H9 (cell line): ENCODE results near the gene EDN1. TPM values are rescaled to one million over a fixed set of nuclear protein-coding genes. Genes with fewer than 3 reads are reported as not detected.

ENCODE experiments used
- DNase-seq: peaks from one replicate; pipeline ENCODE4 v3.0.0-alpha.2; 2017
- H2AFZ ChIP-seq: one replicate; pipeline ENCODE4 v1.6.1; 2013; ENCODE audit warnings: mild to moderate bottlenecking, low read length, control low read depth, moderate library complexity
- H2AK5ac ChIP-seq: 2 replicates; pipeline ENCODE4 v1.6.1; 2013; ENCODE audit warnings: low read length, control low read depth, mixed read lengths; ENCODE audit not compliant: insufficient read length
- H2BK120ac ChIP-seq: one replicate; pipeline ENCODE4 v1.6.1; 2013; ENCODE audit warnings: low read depth, mild to moderate bottlenecking, low read length, control low read depth, inconsistent platforms; ENCODE audit not compliant: poor library complexity, severe bottlenecking
- H2BK12ac ChIP-seq: 2 replicates; pipeline ENCODE4 v1.6.1; 2013; ENCODE audit warnings: low read length, control low read depth, mixed read lengths, low read depth; ENCODE audit not compliant: insufficient read length
- H2BK15ac ChIP-seq: 2 replicates; pipeline ENCODE4 v1.6.1; 2013; ENCODE audit warnings: low read depth, low read length, control low read depth
- H2BK20ac ChIP-seq: one replicate; pipeline ENCODE4 v1.6.1; 2013; ENCODE audit warnings: low read depth, mild to moderate bottlenecking, low read length, control low read depth, inconsistent platforms; ENCODE audit not compliant: poor library complexity, severe bottlenecking
- H2BK5ac ChIP-seq: 2 replicates; pipeline ENCODE4 v1.6.1; 2013; ENCODE audit warnings: low read length, control low read depth, mixed read lengths; ENCODE audit not compliant: insufficient read length
- H3K14ac ChIP-seq: 2 replicates; pipeline ENCODE4 v1.6.1; 2013; ENCODE audit warnings: low read length, control low read depth; ENCODE audit not compliant: insufficient read depth
- H3K18ac ChIP-seq: 2 replicates; pipeline ENCODE4 v1.6.1; 2013; ENCODE audit warnings: low read depth, mild to moderate bottlenecking, mixed read lengths, low read length, control low read depth; ENCODE audit not compliant: insufficient read length
- H3K23ac ChIP-seq: 2 replicates; pipeline ENCODE4 v1.6.1; 2013; ENCODE audit warnings: low read length, control low read depth, mixed read lengths, low read depth; ENCODE audit not compliant: insufficient read length
- H3K23me2 ChIP-seq: 2 replicates; pipeline ENCODE4 v1.6.1; 2013; ENCODE audit warnings: low read depth, mild to moderate bottlenecking, mixed read lengths, low read length, control low read depth; ENCODE audit not compliant: insufficient read length, poor library complexity, severe bottlenecking
- H3K27ac ChIP-seq: 2 replicates; pipeline ENCODE4 v1.5.1; 2013; ENCODE audit warnings: low read length, control low read depth, mixed read lengths, low read depth; ENCODE audit not compliant: insufficient read length
- H3K27me3 ChIP-seq: 2 replicates; pipeline ENCODE4 v1.6.1; 2013; ENCODE audit warnings: low read length, control low read depth, inconsistent platforms; ENCODE audit not compliant: insufficient read depth
- H3K4ac ChIP-seq: 2 replicates; pipeline ENCODE4 v1.6.1; 2013; ENCODE audit warnings: low read depth, mild to moderate bottlenecking, control low read depth, inconsistent platforms, low read length, moderate library complexity
- H3K4me1 ChIP-seq: 2 replicates; pipeline ENCODE4 v1.6.1; 2013; ENCODE audit warnings: low read length, control low read depth, inconsistent platforms; ENCODE audit not compliant: insufficient read depth
- H3K4me2 ChIP-seq: 2 replicates; pipeline ENCODE4 v1.6.1; 2013; ENCODE audit warnings: low read length, control low read depth, mixed read lengths; ENCODE audit not compliant: insufficient read length, insufficient read depth
- H3K56ac ChIP-seq: 2 replicates; pipeline ENCODE4 v1.6.1; 2013; ENCODE audit warnings: low read depth, mild to moderate bottlenecking, mixed read lengths, low read length, control low read depth; ENCODE audit not compliant: insufficient read length
- H3K79me1 ChIP-seq: 2 replicates; pipeline ENCODE4 v1.6.1; 2013; ENCODE audit warnings: low read depth, mild to moderate bottlenecking, moderate library complexity, low read length, control low read depth, inconsistent platforms; ENCODE audit not compliant: insufficient read depth, poor library complexity, severe bottlenecking
- H3K79me2 ChIP-seq: 2 replicates; pipeline ENCODE4 v1.6.1; 2013; ENCODE audit warnings: low read length, control low read depth, inconsistent platforms; ENCODE audit not compliant: insufficient read depth
- H3K9ac ChIP-seq: 2 replicates; pipeline ENCODE4 v1.6.1; 2013; ENCODE audit warnings: low read length, control low read depth, mixed read lengths; ENCODE audit not compliant: insufficient read length; ENCODE audit errors: extremely low read depth
- H3K9me3 ChIP-seq: one replicate; pipeline ENCODE4 v1.6.1; 2013; ENCODE audit warnings: low read depth, low read length, inconsistent platforms; ENCODE audit not compliant: control insufficient read depth
- H3T11ph ChIP-seq: one replicate; pipeline ENCODE4 v1.6.1; 2013; ENCODE audit warnings: mild to moderate bottlenecking, low read length, control low read depth, inconsistent platforms
- H4K20me1 ChIP-seq: one replicate; pipeline ENCODE4 v1.6.1; 2013; ENCODE audit not compliant: control insufficient read depth, insufficient read length, insufficient read depth
- H4K5ac ChIP-seq: 2 replicates; pipeline ENCODE4 v1.6.1; 2013; ENCODE audit warnings: low read depth, mild to moderate bottlenecking, mixed read lengths, low read length, control low read depth; ENCODE audit not compliant: insufficient read length
- H4K8ac ChIP-seq: replicated peaks from 2 replicates; pipeline ENCODE4 v1.6.1; 2013; ENCODE audit warnings: low read length, control low read depth, mixed read lengths, low read depth; ENCODE audit not compliant: insufficient read length
- H4K91ac ChIP-seq: 2 replicates; pipeline ENCODE4 v1.6.1; 2013; ENCODE audit warnings: low read depth, mild to moderate bottlenecking, moderate library complexity, mixed read lengths, low read length, control low read depth; ENCODE audit not compliant: insufficient read length
- H3K27ac Mint-ChIP-seq, 3 experiments: 2 replicates in 2 of 3; 3 replicates in 1 of 3; pipeline ENCODE4 v1.8.0; 2020 to 2021; ENCODE audit warnings: mixed read lengths in 3 of 3, mild to moderate bottlenecking in 1 of 3, moderate library complexity in 1 of 3
- H3K27me3 Mint-ChIP-seq: 2 replicates; pipeline ENCODE4 v1.8.0; 2021; ENCODE audit warnings: low read depth, mild to moderate bottlenecking, moderate library complexity, mixed read lengths
- H3K36me3 Mint-ChIP-seq, 3 experiments: 2 replicates in 2 of 3; 3 replicates in 1 of 3; pipeline ENCODE4 v1.8.0; 2020 to 2021; ENCODE audit warnings: low read depth in 3 of 3, mixed read lengths in 3 of 3; ENCODE audit not compliant: insufficient read depth in 1 of 3
- H3K4me1 Mint-ChIP-seq, 2 experiments: 2 replicates each; pipeline ENCODE4 v1.8.0; 2020; ENCODE audit warnings: mixed read lengths in 2 of 2
- H3K4me3 Mint-ChIP-seq, 2 experiments: 2 replicates in 1 of 2; 3 replicates in 1 of 2; pipeline ENCODE4 v1.8.0; 2020 to 2021; ENCODE audit warnings: mild to moderate bottlenecking in 2 of 2, mixed read lengths in 2 of 2, moderate library complexity in 1 of 2
- H3K9me3 Mint-ChIP-seq, 2 experiments: 2 replicates in 1 of 2; 3 replicates in 1 of 2; pipeline ENCODE4 v1.8.0; 2020; ENCODE audit warnings: mild to moderate bottlenecking in 2 of 2, mixed read lengths in 2 of 2, moderate library complexity in 1 of 2
- CTCF ChIP-seq: fragments of 200-600 bp; sonication (generic); conservative IDR thresholded peaks from 3 replicates; pipeline ENCODE4 v1.8.0; 2021; ENCODE audit warnings: antibody characterized with exemption, mild to moderate bottlenecking
- WGBS: extraction: QIAGEN DNeasy Blood & Tissue Kit; methylation state at CpG from one replicate; pipeline ENCODE4 v1.1.7; 2013; ENCODE audit warnings: missing lambda C conversion rate, low lambda C conversion rate, mixed read lengths; ENCODE audit not compliant: insufficient read length; ENCODE audit errors: extremely low coverage; 5-methylcytosine and 5-hydroxymethylcytosine counted together
- total RNA-seq: library from RNA; stranded (reverse); gene quantifications from 2 replicates; pipeline ENCODE4 v1.2.1, GENCODE V29; 2021

Gene EDN1
- total RNA-seq, 1 experiment from 2014 or later = 2.1 TPM

GRCh38 chr6:12344961-12345693 lies 55.0 kb downstream of the EDN1 start:
- DNase-seq = no peak
- no peaks in the 10 kb centered on the region for H4K20me1 ChIP-seq
- Mint-ChIP-seq H3K4me3 (no peak overlapping the region), H3K27ac (no peak overlapping the region), H3K4me1 (peaks cover 27 to 47% of the 10 kb centered on the region in 2 experiments), H3K27me3 (no peaks in the 10 kb centered on the region; the same call in 1 of the 2 replicates), H3K36me3 (peaks cover 0 to 5% (median 4%) of the 10 kb centered on the region in 3 experiments; a peak in 4 of 7 replicates), H3K9me3 (peaks cover 2 to 4% of the 10 kb centered on the region in 2 experiments; a peak in 3 of 5 replicates)
- no peak overlapping the region for H3K14ac ChIP-seq
- no peak overlapping the region for H4K91ac ChIP-seq
- no peak overlapping the region for H3K4ac ChIP-seq
- no peak overlapping the region for H2BK12ac ChIP-seq
- H4K8ac ChIP-seq = no peak overlapping the region
- no peak overlapping the region for H3K4me2 ChIP-seq
- no peak overlapping the region for H3K23ac ChIP-seq
- H3T11ph ChIP-seq = no peak overlapping the region
- H3K79me2 ChIP-seq = no peaks in the 10 kb centered on the region
- no peaks in the 10 kb centered on the region for H3K23me2 ChIP-seq
- no peak overlapping the region for H2BK20ac ChIP-seq
- no peak for TF ChIP-seq CTCF
- no peak overlapping the region for H2BK5ac ChIP-seq
- no peak overlapping the region for H2BK15ac ChIP-seq
- no peak overlapping the region for H3K9ac ChIP-seq
- H3K9me3 ChIP-seq = peaks cover 4% of the 10 kb centered on the region
- no peak overlapping the region for H2AFZ ChIP-seq
- no peak overlapping the region for H4K5ac ChIP-seq
- no peaks in the 10 kb centered on the region for H3K27me3 ChIP-seq
- H2AK5ac ChIP-seq = no peak overlapping the region
- no peaks in the 10 kb centered on the region for H3K79me1 ChIP-seq
- H3K27ac ChIP-seq = no peak overlapping the region
- no peak overlapping the region for H3K56ac ChIP-seq
- no peaks in the 10 kb centered on the region; the same call in 1 of the 2 replicates for H3K4me1 ChIP-seq
- H2BK120ac ChIP-seq = no peak overlapping the region
- WGBS = no CpG with 5 or more reads among the region's 6 CpGs
- H3K18ac ChIP-seq = no peak overlapping the region
